GM21723 (cell line): ENCODE measurements around the gene ARF6.

Source experiments
- ATAC-seq: cut with Tn5 transposase; IDR thresholded peaks from one replicate; pipeline ENCODE4 v1.9.1; 2021; ENCODE audit warnings: mild to moderate bottlenecking, moderate library complexity; ENCODE audit not compliant: unreplicated experiment

Gene ARF6

GRCh38 chr14:49939884-49940510, 47.1 kb downstream of the ARF6 start:
- ATAC-seq, result no peak

- no peak for ATAC-seq
Observed at GRCh38 chr14:49940808-49941421, 48.0 kb downstream of the ARF6 start.

- no peak for ATAC-seq
Observed at GRCh38 chr14:49942090-49942489, 49.2 kb downstream of the ARF6 start.

GRCh38 chr14:49944501-49944900, 51.6 kb downstream of the ARF6 start:
- ATAC-seq, result no peak

- no peak for ATAC-seq
Observed at GRCh38 chr14:49945448-49946319, 52.8 kb downstream of the ARF6 start.
